ENCODE measurements around the gene MT1F.

- TF ChIP-seq POLR2A (IDR thresholded peaks at IDR 0.05) (no peak), EP300 (IDR thresholded peaks at IDR 0.05) (no peak)
- TF ChIP-seq, protein P1, sequence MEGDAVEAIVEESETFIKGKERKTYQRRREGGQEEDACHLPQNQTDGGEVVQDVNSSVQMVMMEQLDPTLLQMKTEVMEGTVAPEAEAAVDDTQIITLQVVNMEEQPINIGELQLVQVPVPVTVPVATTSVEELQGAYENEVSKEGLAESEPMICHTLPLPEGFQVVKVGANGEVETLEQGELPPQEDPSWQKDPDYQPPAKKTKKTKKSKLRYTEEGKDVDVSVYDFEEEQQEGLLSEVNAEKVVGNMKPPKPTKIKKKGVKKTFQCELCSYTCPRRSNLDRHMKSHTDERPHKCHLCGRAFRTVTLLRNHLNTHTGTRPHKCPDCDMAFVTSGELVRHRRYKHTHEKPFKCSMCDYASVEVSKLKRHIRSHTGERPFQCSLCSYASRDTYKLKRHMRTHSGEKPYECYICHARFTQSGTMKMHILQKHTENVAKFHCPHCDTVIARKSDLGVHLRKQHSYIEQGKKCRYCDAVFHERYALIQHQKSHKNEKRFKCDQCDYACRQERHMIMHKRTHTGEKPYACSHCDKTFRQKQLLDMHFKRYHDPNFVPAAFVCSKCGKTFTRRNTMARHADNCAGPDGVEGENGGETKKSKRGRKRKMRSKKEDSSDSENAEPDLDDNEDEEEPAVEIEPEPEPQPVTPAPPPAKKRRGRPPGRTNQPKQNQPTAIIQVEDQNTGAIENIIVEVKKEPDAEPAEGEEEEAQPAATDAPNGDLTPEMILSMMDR (IDR thresholded peaks at IDR 0.05), result no peak
These were observed 26.0 kb upstream of the MT1F start for GRCh38 chr16:56631832-56632155.
